K562 (cell line): ENCODE measurements around the gene CAPN7. TPM values are rescaled to one million over a fixed set of nuclear protein-coding genes. Genes with fewer than 3 reads are reported as not detected.
A peak's percentile ranks its signal among the peaks of the same experiment; 100 is the strongest.

Experiments used
- ATAC-seq: fragments of 200-7000 bp; cut with Tn5 transposase; 3 replicates; pipeline ENCODE4 v1.9.1; 2020; ENCODE audit warnings: moderate library complexity
- BruUV-seq: library from RNA; stranded (reverse); fragments of 400-500 nt; replicated peaks from 2 replicates; lab custom pipeline; 2021; lab: Mats Ljungman, UMichigan
- CTCF ChIA-PET: fragments of 300-600 bp; formaldehyde crosslinking; extraction: SDS; loops from one replicate; lab custom pipeline; 2021; ENCODE audit warnings: low intra/inter-chr PET ratio; lab: Yijun Ruan, JAX
- POLR2A ChIA-PET: fragments of 300-600, 350-650 bp; sonication (Branson Sonifier 250); formaldehyde crosslinking; extraction: SDS; loops from one replicate; lab custom pipeline; 2021; ENCODE audit warnings: antibody characterized with exemption, inconsistent platforms; lab: Yijun Ruan, JAX
- DNase-seq, 4 experiments: peaks; one replicate each; pipeline versions ENCODE4 v3.0.0 to v3.0.0-alpha.2; 2011 to 2018; ENCODE audit warnings: low spot score in 3 of 4, mixed read lengths in 3 of 4; ENCODE audit errors: extremely low read depth in 1 of 4
- FAIRE-seq: peaks from 2 replicates; lab custom pipeline; 2011; peaks lifted over from hg19 to GRCh38; lab: Jason Lieb, UNC
- H2AFZ ChIP-seq: 2 replicates; pipeline ENCODE4 v1.6.0; 2011; ENCODE audit warnings: low read depth, low read length, control low read depth, inconsistent platforms
- H3K27ac ChIP-seq: fragments of 200-600 bp; 3 replicates; pipeline ENCODE4 v1.8.0; 2011; ENCODE audit warnings: low read depth, mild to moderate bottlenecking, control low read depth, inconsistent platforms, low read length, moderate library complexity, mixed read lengths; ENCODE audit errors: extremely low read depth
- H3K27me3 ChIP-seq, 2 experiments: fragments of 300-600 bp in 1 of 2; 2 replicates in 1 of 2; 3 replicates in 1 of 2; pipeline versions ENCODE4 v1.6.0 to v1.8.0; 2011; ENCODE audit warnings: inconsistent platforms in 2 of 2, low read length in 2 of 2, mild to moderate bottlenecking in 1 of 2, mixed read lengths in 1 of 2, moderate library complexity in 1 of 2; ENCODE audit not compliant: control insufficient read depth in 2 of 2, insufficient read depth in 2 of 2
- H3K36me3 ChIP-seq: fragments of 300-600 bp; 3 replicates; pipeline ENCODE4 v1.8.0; 2011; ENCODE audit warnings: mild to moderate bottlenecking, low read length, inconsistent platforms; ENCODE audit not compliant: control insufficient read depth, insufficient read depth
- H3K4me1 ChIP-seq, 2 experiments: fragments of 200-600 bp in 1 of 2; replicated peaks in 1 of 2; 2 replicates in 1 of 2; 3 replicates in 1 of 2; pipeline versions ENCODE4 v1.5.1 to v1.8.0; 2011; ENCODE audit warnings: inconsistent platforms in 2 of 2, low read length in 2 of 2, mild to moderate bottlenecking in 1 of 2, mixed read lengths in 1 of 2, moderate library complexity in 1 of 2; ENCODE audit not compliant: control insufficient read depth in 2 of 2, insufficient read depth in 2 of 2
- H3K4me2 ChIP-seq: 2 replicates; pipeline ENCODE4 v1.6.1; 2011; ENCODE audit warnings: low read length, control low read depth, inconsistent platforms, mixed read lengths; ENCODE audit not compliant: insufficient read depth
- H3K4me3 ChIP-seq: fragments of 200-600 bp; sonication (generic), shearing (Covaris generic); 2 replicates; pipeline ENCODE4 v1.5.1; 2016; ENCODE audit warnings: control low read depth, inconsistent platforms
- H3K79me2 ChIP-seq: fragments of 200-600 bp; 3 replicates; pipeline ENCODE4 v1.8.0; 2011; ENCODE audit warnings: low read length, inconsistent platforms; ENCODE audit not compliant: control insufficient read depth, insufficient read depth
- H3K9ac ChIP-seq, 2 experiments: 2 replicates each; pipeline versions ENCODE4 v1.6.0 to v1.6.1; 2011; ENCODE audit warnings: low read depth in 2 of 2, low read length in 2 of 2, control low read depth in 1 of 2, inconsistent platforms in 1 of 2, mild to moderate bottlenecking in 1 of 2, mixed read lengths in 1 of 2; ENCODE audit not compliant: insufficient read depth in 1 of 2
- H3K9me1 ChIP-seq: one replicate; pipeline ENCODE4 v1.6.0; 2011; ENCODE audit warnings: inconsistent platforms, mild to moderate bottlenecking, low read length, moderate library complexity; ENCODE audit not compliant: control insufficient read depth, insufficient read depth
- H3K9me3 ChIP-seq: replicated peaks from 2 replicates; pipeline ENCODE4 v1.5.1; 2011; ENCODE audit warnings: low read depth, low read length, inconsistent platforms; ENCODE audit not compliant: control insufficient read depth, insufficient read depth
- H4K20me1 ChIP-seq: replicated peaks from 2 replicates; pipeline ENCODE4 v1.6.1; 2011; ENCODE audit warnings: low read length, inconsistent platforms, mixed read lengths; ENCODE audit not compliant: control insufficient read depth, insufficient read depth
- ATF1 ChIP-seq, 2 experiments: fragments of 450-650 bp in 1 of 2; IDR thresholded peaks; 2 replicates each; pipeline ENCODE4 v1.6.1; 2016; ENCODE audit warnings: missing compliant biosample characterization in 1 of 2, missing genetic modification characterization in 1 of 2
- ATF4 ChIP-seq: fragments of 450-650 bp; formaldehyde crosslinking; IDR thresholded peaks from 2 replicates; pipeline ENCODE4 v1.4.0; 2022; ENCODE audit warnings: mild to moderate bottlenecking, moderate library complexity
- RB1 ChIP-seq: fragments of 450-650 bp; IDR thresholded peaks from 2 replicates; pipeline ENCODE4 v1.6.1; 2017; ENCODE audit warnings: low read depth, mild to moderate bottlenecking
- RFX1 ChIP-seq: fragments of 450-650 bp; IDR thresholded peaks from 2 replicates; pipeline ENCODE4 v1.6.1; 2016; ENCODE audit warnings: mild to moderate bottlenecking, moderate library complexity
- WGBS: fragments of 100-300 bp; shearing (Covaris generic); methylation state at CpG from one replicate; pipeline ENCODE4 v1.1.6; 2016; ENCODE audit warnings: low coverage, mixed read lengths; ENCODE audit not compliant: insufficient coverage; ENCODE audit errors: missing lambda C conversion rate; 5-methylcytosine and 5-hydroxymethylcytosine counted together
- in situ Hi-C: fragments of 300-500 bp; cut with MboI; formaldehyde crosslinking; loops from 4 replicates; pipeline ENCODE4 v1.15.0; 2018; ENCODE audit warnings: inconsistent platforms, mixed read lengths
- intact Hi-C: fragments of 100-400 bp; cut with micrococcal nuclease; formaldehyde crosslinking; loops from 2 replicates; pipeline ENCODE4 v1.14.2; 2022
- polyA plus RNA-seq, 8 experiments: library from polyadenylated mRNA; depleted of rRNA in 4 of 8; stranded (reverse) in 5 of 8; unstranded in 3 of 8; fragments of >200 nt; fragmentation: Nextera tagmentation in 2 of 8; fragmentation: Illumina TruSeq in 1 of 8; extraction: Ambion mirVana in 2 of 8; extraction: Trizol in 1 of 8; gene quantifications; 2 replicates each; pipeline versions ENCODE4 v1.2.1 to v1.2.3, GENCODE V29; 2011 to 2014; ENCODE audit warnings: inconsistent platforms in 1 of 8, missing spikeins in 1 of 8
- total RNA-seq, 7 experiments: library from RNA; depleted of rRNA in 6 of 7; stranded (reverse); fragments of >200 nt in 6 of 7; fragmentation: Illumina TruSeq in 2 of 7; extraction: Trizol in 2 of 7; gene quantifications; 2 replicates each; pipeline versions ENCODE4 v1.2.1 to v1.2.3, GENCODE V29; 2011 to 2021; ENCODE audit warnings: low replicate concordance in 1 of 7
- TF ChIP-seq, protein P1 (sequence below), 2 experiments: fragments of 450-650 bp in 1 of 2; sonication (generic) in 1 of 2; formaldehyde crosslinking in 1 of 2; IDR thresholded peaks in 1 of 2; conservative IDR thresholded peaks in 1 of 2; 2 replicates each; pipeline versions ENCODE4 v1.6.1 to v1.8.1; 2016 to 2023; ENCODE audit warnings: mild to moderate bottlenecking in 2 of 2, moderate library complexity in 2 of 2, inconsistent platforms in 1 of 2, missing genetic modification reagents in 1 of 2

CAPN7 gene
- total and polyA plus RNA-seq, 9 of the 15 experiments (the other 6 are each of a cell fraction or from before 2014, with no cell fraction given), result 6.5 to 42.7 (median 32.7) TPM

DNA sequence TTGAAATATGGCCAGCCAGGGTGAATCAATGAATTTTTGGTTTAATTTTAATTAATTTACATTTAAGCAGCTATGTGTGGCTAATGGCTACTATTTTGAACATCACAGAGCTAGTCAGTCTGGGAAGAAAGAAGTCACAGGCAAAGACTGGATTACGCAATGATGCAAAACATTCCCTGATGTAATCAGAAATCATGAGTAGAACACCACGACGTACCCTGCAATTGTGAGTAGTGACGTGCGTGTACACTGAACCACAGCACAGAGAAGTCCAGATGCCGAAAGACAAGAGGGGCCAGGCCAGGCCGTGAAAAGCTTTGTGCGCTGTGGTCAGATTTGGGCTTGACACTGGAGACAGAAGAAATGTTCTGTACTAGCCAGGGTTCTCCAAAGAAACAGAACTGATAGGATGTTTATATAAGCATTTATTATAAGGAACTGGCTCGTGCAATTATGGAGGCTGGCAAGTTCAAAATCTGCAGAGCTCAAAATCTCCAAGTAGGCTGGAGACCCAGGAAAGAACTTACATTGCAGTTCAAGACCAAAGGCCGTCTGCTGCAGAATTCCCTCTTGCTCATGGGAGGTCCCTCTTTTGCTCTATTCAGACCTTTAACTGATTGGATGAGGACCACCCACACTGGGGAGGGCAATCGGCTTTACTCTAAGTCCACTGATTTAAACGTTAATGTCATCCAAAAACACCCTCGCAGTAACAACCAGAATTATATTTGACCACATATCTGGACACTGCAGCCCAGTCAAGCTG, 81.7 kb downstream of the CAPN7 start (continued):
- TF ChIP-seq ATF4 (CRISPR knock-in tag) (peak; percentile 63; the same call in 1 of the 2 replicates), ATF1 (CRISPR knock-in tag; IDR thresholded peaks at IDR 0.05) (no peak), ATF1 (tag; IDR thresholded peaks at IDR 0.05) (peak; percentile 79)
- TF ChIP-seq, protein P1, sequence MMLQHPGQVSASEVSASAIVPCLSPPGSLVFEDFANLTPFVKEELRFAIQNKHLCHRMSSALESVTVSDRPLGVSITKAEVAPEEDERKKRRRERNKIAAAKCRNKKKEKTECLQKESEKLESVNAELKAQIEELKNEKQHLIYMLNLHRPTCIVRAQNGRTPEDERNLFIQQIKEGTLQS (IDR thresholded peaks at IDR 0.05), result peak; percentile 87
- TF ChIP-seq, protein P1 (CRISPR knock-in tag; conservative IDR thresholded peaks at IDR 0.05), result no peak
- TF ChIP-seq, all 486 proteins: peak for 38

- Histone ChIP-seq H3K4me1 (peaks cover 20 to 39% of the 10 kb centered on the region in 2 experiments), H3K4me2 (no peak overlapping the region), H4K20me1 (no peaks in the 10 kb centered on the region), H3K36me3 (no peaks in the 10 kb centered on the region; the same call in 2 of the 3 replicates), H3K9ac (no peak overlapping the region), H3K9me1 (no peaks in the 10 kb centered on the region), H3K79me2 (peaks cover 2% of the 10 kb centered on the region; the same call in 1 of the 3 replicates), H3K4me3 (no peak overlapping the region), H3K9me3 (no peaks in the 10 kb centered on the region), H2AFZ (no peak overlapping the region), H3K27ac (no peak overlapping the region), H3K27me3 (no peaks in the 10 kb centered on the region)
- no peak for TF ChIP-seq RB1
- TF ChIP-seq RFX1, result peak; percentile 46; the same call in 1 of the 2 replicates
- DNase-seq, result no peak
- BruUV-seq, result no TSS peak
- POLR2A ChIA-PET, result interaction anchor here (0.6 to 4.3 kb wide), 5 partner anchors 8 to 112 kb away, joined by 3 to 21 read pairs (median 3); no protein-coding TSS in a partner anchor
- CTCF ChIA-PET, result no interaction called here
- in situ Hi-C loops, result no loop called here
- intact Hi-C loops, result no loop called here
- FAIRE-seq, result no peak
- WGBS, result 80% methylated on average over 10 of the region's 10 CpGs
- no peak for ATAC-seq
These were observed 82.4 kb downstream of the CAPN7 start for GRCh38 chr3:15288331-15289035.
